Ishikawa (cell line): Measurements from ENCODE around the gene KIF6.

Source experiments
- CEBPB ChIP-seq: IDR thresholded peaks from 2 replicates; pipeline ENCODE4 v1.6.1; 2012
- CREB1 ChIP-seq: IDR thresholded peaks from 2 replicates; pipeline ENCODE4 v1.6.1; 2012; ENCODE audit warnings: low read depth
- EP300 ChIP-seq: IDR thresholded peaks from 2 replicates; pipeline ENCODE4 v1.6.1; 2012; ENCODE audit warnings: borderline replicate concordance
- FOXM1 ChIP-seq: IDR thresholded peaks from 2 replicates; pipeline ENCODE4 v1.6.1; 2012; ENCODE audit warnings: low read depth, borderline replicate concordance
- RAD21 ChIP-seq: IDR thresholded peaks from 2 replicates; pipeline ENCODE4 v1.6.1; 2012; ENCODE audit warnings: low read depth
- TAF1 ChIP-seq: IDR thresholded peaks from 2 replicates; pipeline ENCODE4 v1.6.1; 2012; ENCODE audit warnings: low read depth, mild to moderate bottlenecking
- TCF12 ChIP-seq: IDR thresholded peaks from 2 replicates; pipeline ENCODE4 v1.6.1; 2012; ENCODE audit warnings: low read depth
- YY1 ChIP-seq: IDR thresholded peaks from 2 replicates; pipeline ENCODE4 v1.6.1; 2012; ENCODE audit warnings: low read depth

GRCh38 chr6:39558591-39559190 lies 166.5 kb downstream of the KIF6 start:
- TF ChIP-seq EP300 (no peak), CREB1 (no peak), TAF1 (no peak), YY1 (no peak), RAD21 (no peak), FOXM1 (no peak), CEBPB (no peak), TCF12 (no peak)
